GM23338 (cell line): ENCODE results near the gene LCE1C. TPM values are rescaled to one million over a fixed set of nuclear protein-coding genes. Genes with fewer than 3 reads are reported as not detected.

Source experiments
- ATAC-seq: fragments of 200-7000 bp; cut with Tn5 transposase; 3 replicates; pipeline ENCODE4 v1.9.1; 2020
- DNase-seq: peaks from one replicate; pipeline ENCODE4 v3.0.0-alpha.2; 2015; ENCODE audit warnings: low spot score
- H2AFZ ChIP-seq: fragments of 200-600 bp; sonication (generic); 2 replicates; pipeline ENCODE4 v1.8.0; 2016; ENCODE audit warnings: antibody characterized with exemption, mild to moderate bottlenecking, moderate library complexity
- H3F3A ChIP-seq: fragments of 200-600 bp; sonication (generic); replicated peaks from 2 replicates; pipeline ENCODE4 v1.8.0; 2017; ENCODE audit warnings: antibody characterized with exemption, mixed run types, low read depth
- H3K27ac ChIP-seq: fragments of 200-600 bp; sonication (generic); 2 replicates; pipeline ENCODE4 v1.6.1; 2016; ENCODE audit warnings: low read depth
- H3K27me3 ChIP-seq: fragments of 200-600 bp; sonication (generic); 2 replicates; pipeline ENCODE4 v1.8.0; 2016; ENCODE audit warnings: mild to moderate bottlenecking, mixed run types, moderate library complexity; ENCODE audit not compliant: insufficient read depth
- H3K36me3 ChIP-seq: fragments of 200-600 bp; sonication (generic); 2 replicates; pipeline ENCODE4 v1.8.0; 2016; ENCODE audit warnings: mild to moderate bottlenecking; ENCODE audit not compliant: insufficient read depth
- H3K4me1 ChIP-seq: fragments of 200-600 bp; sonication (generic); 2 replicates; pipeline ENCODE4 v1.8.0; 2016; ENCODE audit warnings: mild to moderate bottlenecking, moderate library complexity; ENCODE audit not compliant: insufficient read depth
- H3K4me2 ChIP-seq: fragments of 200-600 bp; sonication (generic); 2 replicates; pipeline ENCODE4 v1.7.1; 2017; ENCODE audit warnings: mixed run types
- H3K4me3 ChIP-seq: fragments of 200-600 bp; sonication (generic); 2 replicates; pipeline ENCODE4 v1.6.1; 2016; ENCODE audit warnings: mixed run types
- H3K79me2 ChIP-seq: fragments of 200-600 bp; sonication (generic); replicated peaks from 2 replicates; pipeline ENCODE4 v1.8.0; 2017; ENCODE audit warnings: mild to moderate bottlenecking; ENCODE audit not compliant: insufficient read depth
- H3K9me2 ChIP-seq: fragments of 200-600 bp; sonication (generic); 2 replicates; pipeline ENCODE4 v1.8.0; 2017; ENCODE audit not compliant: insufficient read depth
- H4K20me1 ChIP-seq: fragments of 200-600 bp; sonication (generic); replicated peaks from 2 replicates; pipeline ENCODE4 v1.8.0; 2017; ENCODE audit warnings: mild to moderate bottlenecking; ENCODE audit not compliant: insufficient read depth
- H3K27ac Mint-ChIP-seq: 2 replicates; pipeline ENCODE4 v1.8.0; 2020; ENCODE audit warnings: inconsistent platforms, mild to moderate bottlenecking, moderate library complexity, mixed read lengths
- H3K27me3 Mint-ChIP-seq: 3 replicates; pipeline ENCODE4 v1.8.0; 2022; ENCODE audit warnings: low read depth, mild to moderate bottlenecking, moderate library complexity, mixed read lengths, inconsistent platforms; ENCODE audit not compliant: insufficient read depth, poor library complexity
- H3K36me3 Mint-ChIP-seq: 3 replicates; pipeline ENCODE4 v1.8.0; 2021; ENCODE audit warnings: low read depth, mild to moderate bottlenecking, inconsistent platforms, moderate library complexity, mixed read lengths
- H3K4me1 Mint-ChIP-seq: 3 replicates; pipeline ENCODE4 v1.8.0; 2020; ENCODE audit warnings: mild to moderate bottlenecking, inconsistent platforms, mixed read lengths
- H3K4me3 Mint-ChIP-seq: 3 replicates; pipeline ENCODE4 v1.8.0; 2021; ENCODE audit warnings: moderate library complexity, mild to moderate bottlenecking, inconsistent platforms, mixed read lengths
- H3K9me3 Mint-ChIP-seq: 3 replicates; pipeline ENCODE4 v1.8.0; 2020; ENCODE audit warnings: moderate library complexity, mild to moderate bottlenecking, inconsistent platforms, mixed read lengths
- CREB1 ChIP-seq: fragments of 250-450 bp; sonication (Bioruptor Pico); IDR thresholded peaks from 2 replicates; pipeline ENCODE4 v1.5.0; 2020; ENCODE audit warnings: low read depth, mild to moderate bottlenecking, moderate library complexity
- EZH2 ChIP-seq: fragments of 200-600 bp; sonication (generic); IDR thresholded peaks from one replicate; pipeline ENCODE4 v1.8.0; 2017; ENCODE audit warnings: antibody characterized with exemption, mild to moderate bottlenecking, low read depth; ENCODE audit not compliant: unreplicated experiment
- EZH2phosphoT487 ChIP-seq: fragments of 200-600 bp; sonication (generic); IDR thresholded peaks from one replicate; pipeline ENCODE4 v1.8.1; 2018; ENCODE audit warnings: antibody characterized with exemption; ENCODE audit not compliant: unreplicated experiment
- JUNB ChIP-seq: IDR thresholded peaks from one replicate; pipeline ENCODE4 v1.6.1; 2016; ENCODE audit warnings: antibody characterized with exemption; ENCODE audit not compliant: unreplicated experiment
- STAT1 ChIP-seq: IDR thresholded peaks from one replicate; pipeline ENCODE4 v1.6.1; 2016; ENCODE audit warnings: antibody characterized with exemption; ENCODE audit not compliant: unreplicated experiment
- ZNF114 ChIP-seq: fragments of 250-450 bp; sonication (Bioruptor Pico); IDR thresholded peaks from 2 replicates; pipeline ENCODE4 v1.5.0; 2020; ENCODE audit warnings: mild to moderate bottlenecking, moderate library complexity
- ZNF331 ChIP-seq: fragments of 250-450 bp; sonication (Bioruptor Pico); IDR thresholded peaks from 2 replicates; pipeline ENCODE4 v1.5.0; 2020; ENCODE audit warnings: low read depth, mild to moderate bottlenecking, moderate library complexity
- polyA plus RNA-seq: library from polyadenylated mRNA; unstranded; fragments of >200 nt; fragmentation: Nextera tagmentation; extraction: Ambion mirVana; gene quantifications from 2 replicates; pipeline ENCODE4 v1.2.1, GENCODE V29; 2016
- total RNA-seq: library from RNA; depleted of rRNA; stranded (reverse); fragments of >200 nt; shearing (Covaris generic); gene quantifications from 2 replicates; pipeline ENCODE4 v1.2.3, GENCODE V29; 2014; rRNA removed
- TF ChIP-seq, protein P1 (sequence below): fragments of 250-450 bp; sonication (Bioruptor Pico); IDR thresholded peaks from 2 replicates; pipeline ENCODE4 v1.5.0; 2020; ENCODE audit warnings: mild to moderate bottlenecking, moderate library complexity
- TF ChIP-seq, protein P2 (sequence below): IDR thresholded peaks from 2 replicates; pipeline ENCODE4 v1.6.1; 2016; ENCODE audit warnings: antibody characterized with exemption

Gene LCE1C
- total and polyA plus RNA-seq, 2 experiments from 2014 or later, result not detected

DNA sequence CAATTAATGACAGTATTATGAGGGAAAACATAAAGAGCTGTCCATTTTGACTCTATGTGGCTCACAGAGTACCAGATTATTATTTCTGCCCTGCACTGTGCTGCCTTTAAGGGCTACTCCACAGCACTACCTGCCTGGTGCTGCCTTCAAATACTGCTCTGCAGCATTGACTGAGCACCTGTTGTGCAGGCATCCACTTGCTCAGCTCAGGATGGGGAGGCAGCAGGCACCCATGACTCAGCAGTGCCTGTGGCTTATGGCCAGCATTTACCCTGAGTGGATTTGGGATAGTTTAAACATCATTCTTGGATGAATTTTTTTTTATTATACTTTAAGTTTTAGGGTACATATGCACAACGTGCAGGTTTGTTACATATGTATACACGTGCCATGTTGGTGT lies 49.6 kb downstream of the LCE1C start:
- H3K36me3 ChIP-seq, result no peaks in the 10 kb centered on the region
- H3K79me2 ChIP-seq, result no peaks in the 10 kb centered on the region
- DNase-seq (no peak), ATAC-seq (peak; percentile 82)
- H3F3A ChIP-seq, result no peaks in the 10 kb centered on the region
- no peaks in the 10 kb centered on the region; the same call in 1 of the 2 replicates for H3K4me1 ChIP-seq
- peaks cover 15% of the 10 kb centered on the region; the same call in 2 of the 3 replicates for H3K4me1 Mint-ChIP-seq
- no peaks in the 10 kb centered on the region; the same call in 2 of the 3 replicates for H3K9me3 Mint-ChIP-seq
- no peak overlapping the region for H3K27ac Mint-ChIP-seq
- no peak overlapping the region for H3K4me3 Mint-ChIP-seq
- 0 out of 2 replicates have a peak, but pooled peaks cover 5% of the 10 kb centered on the region for H3K9me2 ChIP-seq
- H3K4me3 ChIP-seq, result no peak overlapping the region
- H3K27ac ChIP-seq, result no peak overlapping the region
- no peaks in the 10 kb centered on the region for H3K36me3 Mint-ChIP-seq
- TF ChIP-seq, protein P1, sequence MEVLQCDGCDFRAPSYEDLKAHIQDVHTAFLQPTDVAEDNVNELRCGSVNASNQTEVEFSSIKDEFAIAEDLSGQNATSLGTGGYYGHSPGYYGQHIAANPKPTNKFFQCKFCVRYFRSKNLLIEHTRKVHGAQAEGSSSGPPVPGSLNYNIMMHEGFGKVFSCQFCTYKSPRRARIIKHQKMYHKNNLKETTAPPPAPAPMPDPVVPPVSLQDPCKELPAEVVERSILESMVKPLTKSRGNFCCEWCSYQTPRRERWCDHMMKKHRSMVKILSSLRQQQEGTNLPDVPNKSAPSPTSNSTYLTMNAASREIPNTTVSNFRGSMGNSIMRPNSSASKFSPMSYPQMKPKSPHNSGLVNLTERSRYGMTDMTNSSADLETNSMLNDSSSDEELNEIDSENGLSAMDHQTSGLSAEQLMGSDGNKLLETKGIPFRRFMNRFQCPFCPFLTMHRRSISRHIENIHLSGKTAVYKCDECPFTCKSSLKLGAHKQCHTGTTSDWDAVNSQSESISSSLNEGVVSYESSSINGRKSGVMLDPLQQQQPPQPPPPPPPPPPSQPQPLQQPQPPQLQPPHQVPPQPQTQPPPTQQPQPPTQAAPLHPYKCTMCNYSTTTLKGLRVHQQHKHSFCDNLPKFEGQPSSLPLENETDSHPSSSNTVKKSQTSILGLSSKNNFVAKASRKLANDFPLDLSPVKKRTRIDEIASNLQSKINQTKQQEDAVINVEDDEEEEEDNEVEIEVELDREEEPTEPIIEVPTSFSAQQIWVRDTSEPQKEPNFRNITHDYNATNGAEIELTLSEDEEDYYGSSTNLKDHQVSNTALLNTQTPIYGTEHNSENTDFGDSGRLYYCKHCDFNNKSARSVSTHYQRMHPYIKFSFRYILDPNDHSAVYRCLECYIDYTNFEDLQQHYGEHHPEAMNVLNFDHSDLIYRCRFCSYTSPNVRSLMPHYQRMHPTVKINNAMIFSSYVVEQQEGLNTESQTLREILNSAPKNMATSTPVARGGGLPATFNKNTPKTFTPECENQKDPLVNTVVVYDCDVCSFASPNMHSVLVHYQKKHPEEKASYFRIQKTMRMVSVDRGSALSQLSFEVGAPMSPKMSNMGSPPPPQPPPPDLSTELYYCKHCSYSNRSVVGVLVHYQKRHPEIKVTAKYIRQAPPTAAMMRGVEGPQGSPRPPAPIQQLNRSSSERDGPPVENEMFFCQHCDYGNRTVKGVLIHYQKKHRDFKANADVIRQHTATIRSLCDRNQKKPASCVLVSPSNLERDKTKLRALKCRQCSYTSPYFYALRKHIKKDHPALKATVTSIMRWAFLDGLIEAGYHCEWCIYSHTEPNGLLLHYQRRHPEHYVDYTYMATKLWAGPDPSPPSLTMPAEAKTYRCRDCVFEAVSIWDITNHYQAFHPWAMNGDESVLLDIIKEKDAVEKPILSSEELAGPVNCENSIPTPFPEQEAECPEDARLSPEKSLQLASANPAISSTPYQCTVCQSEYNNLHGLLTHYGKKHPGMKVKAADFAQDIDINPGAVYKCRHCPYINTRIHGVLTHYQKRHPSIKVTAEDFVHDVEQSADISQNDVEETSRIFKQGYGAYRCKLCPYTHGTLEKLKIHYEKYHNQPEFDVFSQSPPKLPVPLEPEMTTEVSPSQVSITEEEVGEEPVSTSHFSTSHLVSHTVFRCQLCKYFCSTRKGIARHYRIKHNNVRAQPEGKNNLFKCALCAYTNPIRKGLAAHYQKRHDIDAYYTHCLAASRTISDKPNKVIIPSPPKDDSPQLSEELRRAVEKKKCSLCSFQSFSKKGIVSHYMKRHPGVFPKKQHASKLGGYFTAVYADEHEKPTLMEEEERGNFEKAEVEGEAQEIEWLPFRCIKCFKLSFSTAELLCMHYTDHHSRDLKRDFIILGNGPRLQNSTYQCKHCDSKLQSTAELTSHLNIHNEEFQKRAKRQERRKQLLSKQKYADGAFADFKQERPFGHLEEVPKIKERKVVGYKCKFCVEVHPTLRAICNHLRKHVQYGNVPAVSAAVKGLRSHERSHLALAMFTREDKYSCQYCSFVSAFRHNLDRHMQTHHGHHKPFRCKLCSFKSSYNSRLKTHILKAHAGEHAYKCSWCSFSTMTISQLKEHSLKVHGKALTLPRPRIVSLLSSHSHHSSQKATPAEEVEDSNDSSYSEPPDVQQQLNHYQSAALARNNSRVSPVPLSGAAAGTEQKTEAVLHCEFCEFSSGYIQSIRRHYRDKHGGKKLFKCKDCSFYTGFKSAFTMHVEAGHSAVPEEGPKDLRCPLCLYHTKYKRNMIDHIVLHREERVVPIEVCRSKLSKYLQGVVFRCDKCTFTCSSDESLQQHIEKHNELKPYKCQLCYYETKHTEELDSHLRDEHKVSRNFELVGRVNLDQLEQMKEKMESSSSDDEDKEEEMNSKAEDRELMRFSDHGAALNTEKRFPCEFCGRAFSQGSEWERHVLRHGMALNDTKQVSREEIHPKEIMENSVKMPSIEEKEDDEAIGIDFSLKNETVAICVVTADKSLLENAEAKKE (CRISPR knock-in tag), result no peak
- TF ChIP-seq, protein P2, sequence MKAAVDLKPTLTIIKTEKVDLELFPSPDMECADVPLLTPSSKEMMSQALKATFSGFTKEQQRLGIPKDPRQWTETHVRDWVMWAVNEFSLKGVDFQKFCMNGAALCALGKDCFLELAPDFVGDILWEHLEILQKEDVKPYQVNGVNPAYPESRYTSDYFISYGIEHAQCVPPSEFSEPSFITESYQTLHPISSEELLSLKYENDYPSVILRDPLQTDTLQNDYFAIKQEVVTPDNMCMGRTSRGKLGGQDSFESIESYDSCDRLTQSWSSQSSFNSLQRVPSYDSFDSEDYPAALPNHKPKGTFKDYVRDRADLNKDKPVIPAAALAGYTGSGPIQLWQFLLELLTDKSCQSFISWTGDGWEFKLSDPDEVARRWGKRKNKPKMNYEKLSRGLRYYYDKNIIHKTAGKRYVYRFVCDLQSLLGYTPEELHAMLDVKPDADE, result no peak
- TF ChIP-seq ZNF114 (CRISPR knock-in tag) (no peak), CREB1 (no peak), JUNB (no peak), EZH2 (no peak), EZH2phosphoT487 (no peak), STAT1 (no peak), ZNF331 (CRISPR knock-in tag) (no peak)
- H4K20me1 ChIP-seq, result no peaks in the 10 kb centered on the region; the same call in 1 of the 2 replicates
- H3K4me2 ChIP-seq, result no peak overlapping the region
- no peak overlapping the region for H2AFZ ChIP-seq
- H3K27me3 Mint-ChIP-seq, result peaks cover 2% of the 10 kb centered on the region
- no peaks in the 10 kb centered on the region for H3K27me3 ChIP-seq

Other genes with a start within 250 kb of the LCE1C start
- gene LCE3E, start 239.9 kb downstream of the LCE1C start, total RNA-seq, result not detected in 2 replicates
- not detected in 2 replicates for gene LCE3E, start 239.9 kb downstream of the LCE1C start, polyA plus RNA-seq
- not detected in 2 replicates for gene LCE3D, start 226.1 kb downstream of the LCE1C start, total RNA-seq
- 0.52 TPM in 1 of 2 replicates, not detected in the other for gene LCE3D, start 226.1 kb downstream of the LCE1C start, polyA plus RNA-seq
- not detected in 2 replicates for gene LCE3C, start 206.4 kb downstream of the LCE1C start, total RNA-seq
- not detected in 2 replicates for gene LCE3C, start 206.4 kb downstream of the LCE1C start, polyA plus RNA-seq
- not detected in 2 replicates for gene LCE3B, start 192.8 kb downstream of the LCE1C start, total RNA-seq
- not detected in 2 replicates for gene LCE3B, start 192.8 kb downstream of the LCE1C start, polyA plus RNA-seq
- not detected in 2 replicates for gene LCE3A, start 183.5 kb downstream of the LCE1C start, total RNA-seq
- gene LCE3A, start 183.5 kb downstream of the LCE1C start, polyA plus RNA-seq, result not detected in 2 replicates
- gene LCE2D, start 143.3 kb downstream of the LCE1C start, total RNA-seq, result not detected in 2 replicates
- not detected in 2 replicates for gene LCE2D, start 143.3 kb downstream of the LCE1C start, polyA plus RNA-seq
- gene LCE2C, start 131.4 kb downstream of the LCE1C start, total RNA-seq, result not detected in 2 replicates
- not detected in 2 replicates for gene LCE2C, start 131.4 kb downstream of the LCE1C start, polyA plus RNA-seq
- gene LCE2B, start 120.5 kb downstream of the LCE1C start, total RNA-seq, result not detected in 2 replicates
- gene LCE2B, start 120.5 kb downstream of the LCE1C start, polyA plus RNA-seq, result not detected in 2 replicates
- not detected in 2 replicates for gene LCE2A, start 108.3 kb downstream of the LCE1C start, total RNA-seq
- not detected in 2 replicates for gene LCE2A, start 108.3 kb downstream of the LCE1C start, polyA plus RNA-seq
- not detected in 2 replicates for gene LCE4A, start 98.5 kb downstream of the LCE1C start, total RNA-seq
- not detected in 2 replicates for gene LCE4A, start 98.5 kb downstream of the LCE1C start, polyA plus RNA-seq
- gene KPRP, start 48.6 kb downstream of the LCE1C start, total RNA-seq, result not detected in 2 replicates
- not detected in 2 replicates for gene KPRP, start 48.6 kb downstream of the LCE1C start, polyA plus RNA-seq
- gene LCE1F, start 31.5 kb downstream of the LCE1C start, total RNA-seq, result not detected in 2 replicates
- not detected in 2 replicates for gene LCE1F, start 31.5 kb downstream of the LCE1C start, polyA plus RNA-seq
- gene LCE1E, start 20.4 kb downstream of the LCE1C start, total RNA-seq, result not detected in 2 replicates
- gene LCE1E, start 20.4 kb downstream of the LCE1C start, polyA plus RNA-seq, result 0.43 TPM in 1 of 2 replicates, not detected in the other
- not detected in 2 replicates for gene LCE1D, start 9.9 kb downstream of the LCE1C start, total RNA-seq
- gene LCE1D, start 9.9 kb downstream of the LCE1C start, polyA plus RNA-seq, result not detected in 2 replicates
- gene LCE1B, start 5.3 kb upstream of the LCE1C start, total RNA-seq, result not detected in 2 replicates
- gene LCE1B, start 5.3 kb upstream of the LCE1C start, polyA plus RNA-seq, result not detected in 2 replicates
- gene LCE1A, start 20.8 kb upstream of the LCE1C start, total RNA-seq, result not detected in 2 replicates
- gene LCE1A, start 20.8 kb upstream of the LCE1C start, polyA plus RNA-seq, result not detected in 2 replicates
- gene LCE6A, start 36.2 kb upstream of the LCE1C start, total RNA-seq, result not detected in 2 replicates
- gene LCE6A, start 36.2 kb upstream of the LCE1C start, polyA plus RNA-seq, result not detected in 2 replicates
- gene LCE7A, start 53.3 kb upstream of the LCE1C start, total RNA-seq, result not detected in 2 replicates
- gene LCE7A, start 53.3 kb upstream of the LCE1C start, polyA plus RNA-seq, result not detected in 2 replicates
- not detected in 2 replicates for gene SMCP, start 71.7 kb upstream of the LCE1C start, total RNA-seq
- gene SMCP, start 71.7 kb upstream of the LCE1C start, polyA plus RNA-seq, result not detected in 2 replicates
- gene IVL, start 101.9 kb upstream of the LCE1C start, total RNA-seq, result not detected in 2 replicates
- not detected in 2 replicates for gene IVL, start 101.9 kb upstream of the LCE1C start, polyA plus RNA-seq
- not detected in 2 replicates for gene SPRR5, start 140.6 kb upstream of the LCE1C start, total RNA-seq
- not detected in 2 replicates for gene SPRR5, start 140.6 kb upstream of the LCE1C start, polyA plus RNA-seq
- not detected in 2 replicates for gene SPRR4, start 164.0 kb upstream of the LCE1C start, total RNA-seq
- not detected in 2 replicates for gene SPRR4, start 164.0 kb upstream of the LCE1C start, polyA plus RNA-seq
- gene SPRR1A, start 177.4 kb upstream of the LCE1C start, total RNA-seq, result not detected in 2 replicates
- not detected in 2 replicates for gene SPRR1A, start 177.4 kb upstream of the LCE1C start, polyA plus RNA-seq
- gene SPRR3, start 195.1 kb upstream of the LCE1C start, total RNA-seq, result not detected in 2 replicates
- not detected in 2 replicates for gene SPRR3, start 195.1 kb upstream of the LCE1C start, polyA plus RNA-seq
- gene SPRR1B, start 224.6 kb upstream of the LCE1C start, total RNA-seq, result not detected in 2 replicates
- gene SPRR1B, start 224.6 kb upstream of the LCE1C start, polyA plus RNA-seq, result not detected in 2 replicates
- not detected in 2 replicates for gene SPRR2D, start 234.5 kb upstream of the LCE1C start, total RNA-seq
- gene SPRR2D, start 234.5 kb upstream of the LCE1C start, polyA plus RNA-seq, result not detected in 2 replicates